H9 (cell line): ENCODE results near the gene SCP2. TPM values are rescaled to one million over a fixed set of nuclear protein-coding genes. Genes with fewer than 3 reads are reported as not detected.

Source experiments
- DNase-seq: peaks from one replicate; pipeline ENCODE4 v3.0.0-alpha.2; 2017
- H2AFZ ChIP-seq: one replicate; pipeline ENCODE4 v1.6.1; 2013; ENCODE audit warnings: mild to moderate bottlenecking, low read length, control low read depth, moderate library complexity
- H2AK5ac ChIP-seq: 2 replicates; pipeline ENCODE4 v1.6.1; 2013; ENCODE audit warnings: low read length, control low read depth, mixed read lengths; ENCODE audit not compliant: insufficient read length
- H2BK120ac ChIP-seq: one replicate; pipeline ENCODE4 v1.6.1; 2013; ENCODE audit warnings: low read depth, mild to moderate bottlenecking, low read length, control low read depth, inconsistent platforms; ENCODE audit not compliant: poor library complexity, severe bottlenecking
- H2BK12ac ChIP-seq: 2 replicates; pipeline ENCODE4 v1.6.1; 2013; ENCODE audit warnings: low read length, control low read depth, mixed read lengths, low read depth; ENCODE audit not compliant: insufficient read length
- H2BK15ac ChIP-seq: 2 replicates; pipeline ENCODE4 v1.6.1; 2013; ENCODE audit warnings: low read depth, low read length, control low read depth
- H2BK20ac ChIP-seq: one replicate; pipeline ENCODE4 v1.6.1; 2013; ENCODE audit warnings: low read depth, mild to moderate bottlenecking, low read length, control low read depth, inconsistent platforms; ENCODE audit not compliant: poor library complexity, severe bottlenecking
- H2BK5ac ChIP-seq: 2 replicates; pipeline ENCODE4 v1.6.1; 2013; ENCODE audit warnings: low read length, control low read depth, mixed read lengths; ENCODE audit not compliant: insufficient read length
- H3K14ac ChIP-seq: 2 replicates; pipeline ENCODE4 v1.6.1; 2013; ENCODE audit warnings: low read length, control low read depth; ENCODE audit not compliant: insufficient read depth
- H3K18ac ChIP-seq: 2 replicates; pipeline ENCODE4 v1.6.1; 2013; ENCODE audit warnings: low read depth, mild to moderate bottlenecking, mixed read lengths, low read length, control low read depth; ENCODE audit not compliant: insufficient read length
- H3K23ac ChIP-seq: 2 replicates; pipeline ENCODE4 v1.6.1; 2013; ENCODE audit warnings: low read length, control low read depth, mixed read lengths, low read depth; ENCODE audit not compliant: insufficient read length
- H3K23me2 ChIP-seq: 2 replicates; pipeline ENCODE4 v1.6.1; 2013; ENCODE audit warnings: low read depth, mild to moderate bottlenecking, mixed read lengths, low read length, control low read depth; ENCODE audit not compliant: insufficient read length, poor library complexity, severe bottlenecking
- H3K27ac ChIP-seq: 2 replicates; pipeline ENCODE4 v1.5.1; 2013; ENCODE audit warnings: low read length, control low read depth, mixed read lengths, low read depth; ENCODE audit not compliant: insufficient read length
- H3K27me3 ChIP-seq: 2 replicates; pipeline ENCODE4 v1.6.1; 2013; ENCODE audit warnings: low read length, control low read depth, inconsistent platforms; ENCODE audit not compliant: insufficient read depth
- H3K4ac ChIP-seq: 2 replicates; pipeline ENCODE4 v1.6.1; 2013; ENCODE audit warnings: low read depth, mild to moderate bottlenecking, control low read depth, inconsistent platforms, low read length, moderate library complexity
- H3K4me1 ChIP-seq: 2 replicates; pipeline ENCODE4 v1.6.1; 2013; ENCODE audit warnings: low read length, control low read depth, inconsistent platforms; ENCODE audit not compliant: insufficient read depth
- H3K4me2 ChIP-seq: 2 replicates; pipeline ENCODE4 v1.6.1; 2013; ENCODE audit warnings: low read length, control low read depth, mixed read lengths; ENCODE audit not compliant: insufficient read length, insufficient read depth
- H3K56ac ChIP-seq: 2 replicates; pipeline ENCODE4 v1.6.1; 2013; ENCODE audit warnings: low read depth, mild to moderate bottlenecking, mixed read lengths, low read length, control low read depth; ENCODE audit not compliant: insufficient read length
- H3K79me1 ChIP-seq: 2 replicates; pipeline ENCODE4 v1.6.1; 2013; ENCODE audit warnings: low read depth, mild to moderate bottlenecking, moderate library complexity, low read length, control low read depth, inconsistent platforms; ENCODE audit not compliant: insufficient read depth, poor library complexity, severe bottlenecking
- H3K79me2 ChIP-seq: 2 replicates; pipeline ENCODE4 v1.6.1; 2013; ENCODE audit warnings: low read length, control low read depth, inconsistent platforms; ENCODE audit not compliant: insufficient read depth
- H3K9ac ChIP-seq: 2 replicates; pipeline ENCODE4 v1.6.1; 2013; ENCODE audit warnings: low read length, control low read depth, mixed read lengths; ENCODE audit not compliant: insufficient read length; ENCODE audit errors: extremely low read depth
- H3K9me3 ChIP-seq: one replicate; pipeline ENCODE4 v1.6.1; 2013; ENCODE audit warnings: low read depth, low read length, inconsistent platforms; ENCODE audit not compliant: control insufficient read depth
- H3T11ph ChIP-seq: one replicate; pipeline ENCODE4 v1.6.1; 2013; ENCODE audit warnings: mild to moderate bottlenecking, low read length, control low read depth, inconsistent platforms
- H4K20me1 ChIP-seq: one replicate; pipeline ENCODE4 v1.6.1; 2013; ENCODE audit not compliant: control insufficient read depth, insufficient read length, insufficient read depth
- H4K5ac ChIP-seq: 2 replicates; pipeline ENCODE4 v1.6.1; 2013; ENCODE audit warnings: low read depth, mild to moderate bottlenecking, mixed read lengths, low read length, control low read depth; ENCODE audit not compliant: insufficient read length
- H4K8ac ChIP-seq: replicated peaks from 2 replicates; pipeline ENCODE4 v1.6.1; 2013; ENCODE audit warnings: low read length, control low read depth, mixed read lengths, low read depth; ENCODE audit not compliant: insufficient read length
- H4K91ac ChIP-seq: 2 replicates; pipeline ENCODE4 v1.6.1; 2013; ENCODE audit warnings: low read depth, mild to moderate bottlenecking, moderate library complexity, mixed read lengths, low read length, control low read depth; ENCODE audit not compliant: insufficient read length
- H3K27ac Mint-ChIP-seq, 3 experiments: 2 replicates in 2 of 3; 3 replicates in 1 of 3; pipeline ENCODE4 v1.8.0; 2020 to 2021; ENCODE audit warnings: mixed read lengths in 3 of 3, mild to moderate bottlenecking in 1 of 3, moderate library complexity in 1 of 3
- H3K27me3 Mint-ChIP-seq: 2 replicates; pipeline ENCODE4 v1.8.0; 2021; ENCODE audit warnings: low read depth, mild to moderate bottlenecking, moderate library complexity, mixed read lengths
- H3K36me3 Mint-ChIP-seq, 3 experiments: 2 replicates in 2 of 3; 3 replicates in 1 of 3; pipeline ENCODE4 v1.8.0; 2020 to 2021; ENCODE audit warnings: low read depth in 3 of 3, mixed read lengths in 3 of 3; ENCODE audit not compliant: insufficient read depth in 1 of 3
- H3K4me1 Mint-ChIP-seq, 2 experiments: 2 replicates each; pipeline ENCODE4 v1.8.0; 2020; ENCODE audit warnings: mixed read lengths in 2 of 2
- H3K4me3 Mint-ChIP-seq, 2 experiments: 2 replicates in 1 of 2; 3 replicates in 1 of 2; pipeline ENCODE4 v1.8.0; 2020 to 2021; ENCODE audit warnings: mild to moderate bottlenecking in 2 of 2, mixed read lengths in 2 of 2, moderate library complexity in 1 of 2
- H3K9me3 Mint-ChIP-seq, 2 experiments: 2 replicates in 1 of 2; 3 replicates in 1 of 2; pipeline ENCODE4 v1.8.0; 2020; ENCODE audit warnings: mild to moderate bottlenecking in 2 of 2, mixed read lengths in 2 of 2, moderate library complexity in 1 of 2
- CTCF ChIP-seq: fragments of 200-600 bp; sonication (generic); conservative IDR thresholded peaks from 3 replicates; pipeline ENCODE4 v1.8.0; 2021; ENCODE audit warnings: antibody characterized with exemption, mild to moderate bottlenecking
- WGBS: extraction: QIAGEN DNeasy Blood & Tissue Kit; methylation state at CpG from one replicate; pipeline ENCODE4 v1.1.7; 2013; ENCODE audit warnings: missing lambda C conversion rate, low lambda C conversion rate, mixed read lengths; ENCODE audit not compliant: insufficient read length; ENCODE audit errors: extremely low coverage; 5-methylcytosine and 5-hydroxymethylcytosine counted together
- total RNA-seq: library from RNA; stranded (reverse); gene quantifications from 2 replicates; pipeline ENCODE4 v1.2.1, GENCODE V29; 2021

The SCP2 gene
- total RNA-seq, 1 experiment from 2014 or later = 48.8 TPM

- H3K9me3 Mint-ChIP-seq = no peaks in the 10 kb centered on the region; a peak in 1 of 5 replicates
- no peaks in the 10 kb centered on the region; the same call in 1 of the 2 replicates for H3K27me3 Mint-ChIP-seq
- no peaks in the 10 kb centered on the region for H3K9me3 ChIP-seq
- H4K91ac ChIP-seq = no peak overlapping the region
- H3K4ac ChIP-seq = no peak overlapping the region
- peak overlapping the region; percentile 95 for H3K4me2 ChIP-seq
- DNase-seq = peak; percentile 83
- H4K8ac ChIP-seq = no peak overlapping the region
- no peaks in the 10 kb centered on the region for H4K20me1 ChIP-seq
- no peaks in the 10 kb centered on the region for H3K79me2 ChIP-seq
- H2AFZ ChIP-seq = peak overlapping the region; percentile 52
- peak overlapping the region; percentile 71 for H3K9ac ChIP-seq
- no peak overlapping the region for H4K5ac ChIP-seq
- no peaks in the 10 kb centered on the region for H3K36me3 Mint-ChIP-seq
- no peak overlapping the region for H2BK15ac ChIP-seq
- no peaks in the 10 kb centered on the region for H3K27me3 ChIP-seq
- peaks cover 10 to 16% of the 10 kb centered on the region in 2 experiments for H3K4me1 Mint-ChIP-seq
- no peak overlapping the region for H3K14ac ChIP-seq
- WGBS = no CpG with 5 or more reads among the region's 9 CpGs
- H2BK20ac ChIP-seq = no peak overlapping the region
- peaks cover 4% of the 10 kb centered on the region; the same call in 1 of the 2 replicates for H3K4me1 ChIP-seq
- no peak overlapping the region for H3K18ac ChIP-seq
- no peak overlapping the region for H2BK5ac ChIP-seq
- no peak overlapping the region for H2BK12ac ChIP-seq
- H3K27ac Mint-ChIP-seq = peak overlapping the region; percentile 36 to 96 (median 87); a peak in 6 of 7 replicates
- H3K4me3 Mint-ChIP-seq = peak overlapping the region; percentile 72 to 81
- no peak overlapping the region for H2AK5ac ChIP-seq
- H3K23ac ChIP-seq = no peak overlapping the region
- H3K79me1 ChIP-seq = no peaks in the 10 kb centered on the region
- H3K27ac ChIP-seq = no peak overlapping the region
- H3K23me2 ChIP-seq = peaks cover 5% of the 10 kb centered on the region
- TF ChIP-seq CTCF = no peak
- no peak overlapping the region for H3K56ac ChIP-seq
- H2BK120ac ChIP-seq = no peak overlapping the region
- H3T11ph ChIP-seq = no peak overlapping the region
These were observed 87.9 kb downstream of the SCP2 start for GRCh38 chr1:53014791-53015507.
